CD4-positive, alpha-beta T cell treated with Interleukin-15 for 1 hour (primary cell): Measurements from ENCODE around the gene DHDH.
"Not testable (repeated sequence)": the region's sequence is repeated elsewhere in the genome, so short reads cannot be mapped to it uniquely, and the experiment has no call there.

Source experiments
- DNase-seq: peaks from one replicate; pipeline ENCODE4 v3.0.0-alpha.2; 2020

Gene DHDH

GRCh38 chr19:48933382-48933932 is at the start of gene DHDH:
Gene DHDH, plus strand, starts transcription at chr19:48933699. Its CDS starts 23 bp downstream, at chr19:48933722.
- peak; percentile 91 for DNase-seq

- DNase-seq: no peak
Observed at GRCh38 chr19:48883726-48884125, 49.8 kb upstream of the DHDH start.

GRCh38 chr19:48887861-48888612 is 45.5 kb upstream of the DHDH start:
- DNase-seq: no peak

- not testable (repeated sequence) for DNase-seq
Observed at GRCh38 chr19:48889496-48889895, 44.0 kb upstream of the DHDH start.

GRCh38 chr19:48890551-48890950 is 42.9 kb upstream of the DHDH start:
- DNase-seq: no peak

GRCh38 chr19:48895226-48895625 is 38.3 kb upstream of the DHDH start:
- no peak for DNase-seq

GRCh38 chr19:48896191-48896720 is 37.2 kb upstream of the DHDH start:
- DNase-seq: peak; percentile 65

- DNase-seq: no peak
Observed at GRCh38 chr19:48897181-48897580, 36.3 kb upstream of the DHDH start.

GRCh38 chr19:48899386-48899749 is 34.1 kb upstream of the DHDH start:
- DNase-seq: not testable (repeated sequence)

- peak; percentile 98 for DNase-seq
Observed at GRCh38 chr19:48899781-48900476, 33.6 kb upstream of the DHDH start, which contains the start of gene NUCB1. Gene NUCB1, plus strand, starts transcription at chr19:48900312. Its CDS starts 485 bp downstream, at chr19:48900797.

GRCh38 chr19:48900477-48901406 is 32.8 kb upstream of the DHDH start:
- DNase-seq: no peak

GRCh38 chr19:48902291-48902690 is 31.2 kb upstream of the DHDH start:
- DNase-seq: not testable (repeated sequence)

- not testable (repeated sequence) for DNase-seq
Observed at GRCh38 chr19:48903788-48904187, 29.7 kb upstream of the DHDH start.

- no peak for DNase-seq
Observed at GRCh38 chr19:48905664-48906063, 27.8 kb upstream of the DHDH start.

- no peak for DNase-seq
Observed at GRCh38 chr19:48906324-48906723, 27.2 kb upstream of the DHDH start.

- peak; percentile 35 for DNase-seq
Observed at GRCh38 chr19:48907671-48908070, 25.8 kb upstream of the DHDH start.

- DNase-seq: not testable (repeated sequence)
Observed at GRCh38 chr19:48909424-48910077, 23.9 kb upstream of the DHDH start.

GRCh38 chr19:48910803-48911202 is 22.7 kb upstream of the DHDH start:
- DNase-seq: no peak

- DNase-seq: no peak
Observed at GRCh38 chr19:48913114-48913889, 20.2 kb upstream of the DHDH start.

- no peak for DNase-seq
Observed at GRCh38 chr19:48914181-48914580, 19.3 kb upstream of the DHDH start.

GRCh38 chr19:48915757-48916156 is 17.7 kb upstream of the DHDH start:
- no peak for DNase-seq
